A204.1 (cell line): ENCODE data around the gene NOC4L.

Experiments
- FAIRE-seq: peaks from 2 replicates; lab custom pipeline; 2012; peaks lifted over from hg19 to GRCh38; lab: Jason Lieb, UNC

Gene NOC4L

GRCh38 chr12:132170094-132170636, 25.9 kb downstream of the NOC4L start:
- no peak for FAIRE-seq

GRCh38 chr12:132170637-132171292, 26.5 kb downstream of the NOC4L start:
- no peak for FAIRE-seq

- FAIRE-seq: no peak
Measured at GRCh38 chr12:132171293-132171967, 27.2 kb downstream of the NOC4L start.

GRCh38 chr12:132171968-132172521, 27.8 kb downstream of the NOC4L start:
- no peak for FAIRE-seq

- no peak for FAIRE-seq
Measured at GRCh38 chr12:132172619-132173018, 28.4 kb downstream of the NOC4L start.

GRCh38 chr12:132173135-132174014, 29.1 kb downstream of the NOC4L start:
- no peak for FAIRE-seq

GRCh38 chr12:132174015-132174838, 30.0 kb downstream of the NOC4L start:
- FAIRE-seq: no peak

GRCh38 chr12:132174839-132175490, 30.7 kb downstream of the NOC4L start:
- no peak for FAIRE-seq

- no peak for FAIRE-seq
Measured at GRCh38 chr12:132175496-132176384, 31.5 kb downstream of the NOC4L start.

GRCh38 chr12:132176385-132176919, 32.2 kb downstream of the NOC4L start:
- FAIRE-seq: no peak

- no peak for FAIRE-seq
Measured at GRCh38 chr12:132176920-132177551, 32.8 kb downstream of the NOC4L start.

- no peak for FAIRE-seq
Measured at GRCh38 chr12:132178316-132178715, 34.1 kb downstream of the NOC4L start.

GRCh38 chr12:132178801-132179401, 34.6 kb downstream of the NOC4L start:
- FAIRE-seq: no peak

GRCh38 chr12:132179431-132180362, 35.4 kb downstream of the NOC4L start:
- no peak for FAIRE-seq

GRCh38 chr12:132180648-132181546, 36.6 kb downstream of the NOC4L start:
- FAIRE-seq: no peak

- FAIRE-seq: no peak
Measured at GRCh38 chr12:132181570-132182200, 37.4 kb downstream of the NOC4L start.
